ENCODE data around the gene NIPAL4.
A peak's percentile ranks its signal among the peaks of the same experiment; 100 is the strongest.
"Not testable (repeated sequence)": the region's sequence is repeated elsewhere in the genome, so short reads cannot be mapped to it uniquely, and the experiment has no call there.

The NIPAL4 gene

GRCh38 chr5:157459715-157460599, at the start of gene NIPAL4:
Gene NIPAL4 (plus strand): TSS chr5:157460213. CDS start chr5:157460321, 108 bp downstream.
- peaks cover 13% of the 10 kb centered on the region for H3K36me3 Mint-ChIP-seq (ENCODE audit: low read depth)
- peaks cover 32% of the 10 kb centered on the region for H3K4me1 Mint-ChIP-seq (ENCODE audit: low read depth)
- peak within 1 kb of the TSS; percentile 57 for H3K27ac Mint-ChIP-seq
- H3K9me3 Mint-ChIP-seq: no peaks in the 10 kb centered on the region
- H3K4me3 Mint-ChIP-seq: peak within 1 kb of the TSS; percentile 62
- H3K27me3 Mint-ChIP-seq (ENCODE audit: low read depth): peaks cover 18% of the 10 kb centered on the region

GRCh38 chr5:157415838-157416237, 44.2 kb upstream of the NIPAL4 start:
- Mint-ChIP-seq H3K9me3 (peaks cover 20% of the 10 kb centered on the region), H3K27ac (no peak overlapping the region), H3K4me1 (ENCODE audit: low read depth) (peaks cover 2% of the 10 kb centered on the region), H3K4me3 (no peak overlapping the region), H3K36me3 (ENCODE audit: low read depth) (peaks cover 3% of the 10 kb centered on the region), H3K27me3 (ENCODE audit: low read depth) (peaks cover 44% of the 10 kb centered on the region)

- H3K4me1 Mint-ChIP-seq (ENCODE audit: low read depth): not testable (repeated sequence)
Observed at GRCh38 chr5:157419521-157419920, 40.5 kb upstream of the NIPAL4 start.

GRCh38 chr5:157429920-157430319, 30.1 kb upstream of the NIPAL4 start:
- H3K27ac Mint-ChIP-seq; H3K4me3 Mint-ChIP-seq; H3K9me3 Mint-ChIP-seq; H3K36me3 Mint-ChIP-seq (ENCODE audit: low read depth); H3K4me1 Mint-ChIP-seq (ENCODE audit: low read depth): not testable (repeated sequence)
- H3K27me3 Mint-ChIP-seq (ENCODE audit: low read depth): peaks cover 37% of the 10 kb centered on the region

More at GRCh38 chr5:157419521-157419920, 40.5 kb upstream of the NIPAL4 start:
- not testable (repeated sequence) for H3K27ac Mint-ChIP-seq; H3K9me3 Mint-ChIP-seq; H3K4me3 Mint-ChIP-seq; H3K36me3 Mint-ChIP-seq (ENCODE audit: low read depth)
- H3K27me3 Mint-ChIP-seq (ENCODE audit: low read depth): peaks cover 16% of the 10 kb centered on the region

- Mint-ChIP-seq H3K27ac (no peak overlapping the region), H3K9me3 (no peaks in the 10 kb centered on the region), H3K36me3 (ENCODE audit: low read depth) (peaks cover 2% of the 10 kb centered on the region), H3K4me1 (ENCODE audit: low read depth) (peaks cover 2% of the 10 kb centered on the region), H3K4me3 (no peak overlapping the region), H3K27me3 (ENCODE audit: low read depth) (peaks cover 28% of the 10 kb centered on the region)
Observed at GRCh38 chr5:157431544-157432200, 28.3 kb upstream of the NIPAL4 start.

GRCh38 chr5:157434096-157434495, 25.9 kb upstream of the NIPAL4 start:
- Mint-ChIP-seq H3K4me3 (no peak overlapping the region), H3K27ac (no peak overlapping the region), H3K9me3 (no peaks in the 10 kb centered on the region), H3K27me3 (ENCODE audit: low read depth) (peaks cover 11% of the 10 kb centered on the region), H3K36me3 (ENCODE audit: low read depth) (peaks cover 2% of the 10 kb centered on the region), H3K4me1 (ENCODE audit: low read depth) (peaks cover 2% of the 10 kb centered on the region)

- Mint-ChIP-seq H3K27me3 (ENCODE audit: low read depth) (peaks cover 7% of the 10 kb centered on the region), H3K36me3 (ENCODE audit: low read depth) (no peaks in the 10 kb centered on the region), H3K27ac (no peak overlapping the region), H3K4me1 (ENCODE audit: low read depth) (no peaks in the 10 kb centered on the region), H3K9me3 (no peaks in the 10 kb centered on the region), H3K4me3 (no peak overlapping the region)
Observed at GRCh38 chr5:157443041-157443549, 16.9 kb upstream of the NIPAL4 start.

- Mint-ChIP-seq H3K4me1 (ENCODE audit: low read depth) (no peaks in the 10 kb centered on the region), H3K9me3 (no peaks in the 10 kb centered on the region), H3K27me3 (ENCODE audit: low read depth) (peaks cover 7% of the 10 kb centered on the region)
Observed at GRCh38 chr5:157444224-157444623, 15.8 kb upstream of the NIPAL4 start.

GRCh38 chr5:157445745-157446411, 14.1 kb upstream of the NIPAL4 start:
- Mint-ChIP-seq H3K9me3 (no peaks in the 10 kb centered on the region), H3K4me3 (no peak overlapping the region), H3K27ac (no peak overlapping the region), H3K36me3 (ENCODE audit: low read depth) (no peaks in the 10 kb centered on the region), H3K27me3 (ENCODE audit: low read depth) (no peaks in the 10 kb centered on the region), H3K4me1 (ENCODE audit: low read depth) (no peaks in the 10 kb centered on the region)

More at GRCh38 chr5:157444224-157444623, 15.8 kb upstream of the NIPAL4 start:
- H3K27ac Mint-ChIP-seq: no peak overlapping the region
- no peak overlapping the region for H3K4me3 Mint-ChIP-seq
- H3K36me3 Mint-ChIP-seq (ENCODE audit: low read depth): no peaks in the 10 kb centered on the region

GRCh38 chr5:157446412-157446935, 13.5 kb upstream of the NIPAL4 start:
- Mint-ChIP-seq H3K36me3 (ENCODE audit: low read depth) (no peaks in the 10 kb centered on the region), H3K4me3 (no peak overlapping the region), H3K27ac (no peak overlapping the region), H3K4me1 (ENCODE audit: low read depth) (no peaks in the 10 kb centered on the region), H3K9me3 (no peaks in the 10 kb centered on the region), H3K27me3 (ENCODE audit: low read depth) (no peaks in the 10 kb centered on the region)

- Mint-ChIP-seq H3K4me1 (ENCODE audit: low read depth) (no peaks in the 10 kb centered on the region), H3K27ac (no peak overlapping the region), H3K36me3 (ENCODE audit: low read depth) (no peaks in the 10 kb centered on the region), H3K4me3 (no peak overlapping the region), H3K27me3 (ENCODE audit: low read depth) (no peaks in the 10 kb centered on the region), H3K9me3 (no peaks in the 10 kb centered on the region)
Observed at GRCh38 chr5:157447201-157447637, 12.8 kb upstream of the NIPAL4 start.

- no peak overlapping the region for H3K4me3 Mint-ChIP-seq
- no peak overlapping the region for H3K27ac Mint-ChIP-seq
- no peaks in the 10 kb centered on the region for H3K9me3 Mint-ChIP-seq
- no peaks in the 10 kb centered on the region for H3K27me3 Mint-ChIP-seq (ENCODE audit: low read depth)
- no peaks in the 10 kb centered on the region for H3K4me1 Mint-ChIP-seq (ENCODE audit: low read depth)
- H3K36me3 Mint-ChIP-seq (ENCODE audit: low read depth): no peaks in the 10 kb centered on the region
Observed at GRCh38 chr5:157449011-157449723, 10.8 kb upstream of the NIPAL4 start.

- H3K36me3 Mint-ChIP-seq (ENCODE audit: low read depth): no peaks in the 10 kb centered on the region
- no peak overlapping the region for H3K27ac Mint-ChIP-seq
- H3K27me3 Mint-ChIP-seq (ENCODE audit: low read depth): no peaks in the 10 kb centered on the region
- no peak overlapping the region for H3K4me3 Mint-ChIP-seq
- no peaks in the 10 kb centered on the region for H3K4me1 Mint-ChIP-seq (ENCODE audit: low read depth)
- H3K9me3 Mint-ChIP-seq: no peaks in the 10 kb centered on the region
Observed at GRCh38 chr5:157450024-157450423, 10.0 kb upstream of the NIPAL4 start.

GRCh38 chr5:157451806-157452205, 8.2 kb upstream of the NIPAL4 start:
- peaks cover 4% of the 10 kb centered on the region for H3K4me1 Mint-ChIP-seq (ENCODE audit: low read depth)
- no peak overlapping the region for H3K27ac Mint-ChIP-seq
- no peaks in the 10 kb centered on the region for H3K36me3 Mint-ChIP-seq (ENCODE audit: low read depth)
- no peaks in the 10 kb centered on the region for H3K9me3 Mint-ChIP-seq
- H3K27me3 Mint-ChIP-seq (ENCODE audit: low read depth): no peaks in the 10 kb centered on the region
- no peak overlapping the region for H3K4me3 Mint-ChIP-seq
